Activated CD4-positive, CD25-positive, alpha-beta regulatory T cell treated with anti-CD3 and anti-CD28 coated beads, Interleukin-2, amount 50 U/mL, for 16 hours (primary cell): Measurements from ENCODE around the gene ZNF91.
"Not testable (repeated sequence)": the region's sequence is repeated elsewhere in the genome, so short reads cannot be mapped to it uniquely, and the experiment has no call there.

Experiments used
- DNase-seq: peaks from one replicate; pipeline ENCODE4 v3.0.0-alpha.2; 2020; ENCODE audit warnings: low read depth, low spot score

Gene ZNF91

DNA sequence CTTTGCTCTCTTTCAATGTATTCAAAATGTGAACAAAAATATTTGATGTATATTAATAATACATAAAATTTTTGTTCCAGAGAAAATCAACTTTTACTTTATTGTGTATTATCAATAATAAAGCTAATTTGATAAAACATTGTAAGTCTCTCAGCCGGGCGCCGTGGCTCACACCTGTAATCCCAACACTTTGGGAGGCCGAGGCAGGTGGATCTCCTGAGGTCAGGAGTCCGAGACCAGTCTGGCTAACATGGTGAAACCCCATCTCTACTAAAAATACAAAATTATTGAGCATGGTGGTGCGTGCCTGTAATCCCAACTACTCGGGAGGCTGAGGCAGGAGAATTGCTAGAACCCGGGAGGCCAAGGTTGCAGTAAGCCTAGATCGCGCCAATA, 449 bp upstream of the ZNF91 start:
- DNase-seq = not testable (repeated sequence)

GRCh38 chr19:23394511-23394910, 760 bp downstream of the ZNF91 start:
- peak; percentile 8 for DNase-seq

DNA sequence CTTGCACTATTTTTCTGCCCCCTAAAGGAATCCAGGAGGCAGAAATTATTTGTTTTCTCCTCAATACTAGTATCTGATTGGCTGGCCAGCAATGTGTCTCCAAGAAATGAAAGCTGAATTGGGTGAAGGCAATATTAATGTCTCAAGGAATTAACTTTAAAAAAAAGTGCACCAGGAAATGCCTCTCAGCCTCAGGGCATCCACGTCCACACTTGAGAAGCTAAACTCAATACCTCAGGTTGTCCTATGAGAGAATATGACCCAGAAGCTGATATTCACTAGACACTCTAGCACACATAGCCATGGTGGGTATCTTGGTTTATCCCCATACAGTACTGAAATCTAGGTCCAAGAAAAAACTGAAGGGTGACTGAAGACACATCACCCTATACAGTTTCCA, 2.1 kb downstream of the ZNF91 start:
- DNase-seq = no peak

DNA sequence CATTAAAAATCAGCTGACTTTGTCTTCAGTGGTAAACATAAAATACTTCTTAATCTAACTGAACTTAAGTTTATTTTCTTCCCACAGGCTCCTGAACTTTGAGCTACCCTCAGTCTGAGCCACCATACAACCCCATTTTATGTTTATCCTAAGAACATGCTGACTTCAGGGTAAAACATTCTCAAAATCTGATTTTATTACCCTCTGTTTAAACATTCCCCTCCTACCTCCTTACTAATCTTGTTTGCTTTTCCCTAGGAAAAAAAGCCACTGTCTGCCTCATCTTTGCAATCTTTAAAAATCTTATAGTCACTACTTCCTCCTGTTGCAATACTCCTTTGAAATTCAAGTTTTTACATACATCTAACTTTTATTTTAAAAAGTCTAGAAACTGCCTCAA, 4.0 kb downstream of the ZNF91 start:
- DNase-seq = no peak

- no peak for DNase-seq
Measured at GRCh38 chr19:23385404-23385803, 9.9 kb downstream of the ZNF91 start.

GRCh38 chr19:23384858-23385257, 10.4 kb downstream of the ZNF91 start:
- no peak for DNase-seq

DNA sequence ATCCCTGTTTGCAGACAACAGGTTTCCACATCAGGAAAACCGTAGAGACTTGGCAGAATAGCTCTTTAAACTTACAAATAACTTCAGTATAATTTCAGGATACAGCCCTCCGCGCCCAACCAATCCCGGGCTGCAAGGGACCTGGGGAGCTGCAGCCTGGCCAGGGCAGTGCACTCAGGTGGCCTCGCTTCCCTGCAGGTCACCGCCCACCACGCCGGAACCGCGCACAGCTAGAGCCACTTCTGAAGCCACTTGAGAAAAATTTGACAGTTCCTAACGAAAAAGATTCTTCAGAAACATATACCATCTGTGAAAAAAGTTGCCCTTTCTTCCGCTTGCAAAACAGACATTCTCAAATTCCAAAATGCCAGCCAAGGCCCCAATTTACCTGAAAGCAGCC, 11.1 kb downstream of the ZNF91 start:
- no peak for DNase-seq

GRCh38 chr19:23382955-23383354, 12.3 kb downstream of the ZNF91 start:
- no peak for DNase-seq

GRCh38 chr19:23381114-23381513, 14.2 kb downstream of the ZNF91 start:
- DNase-seq = no peak

DNA sequence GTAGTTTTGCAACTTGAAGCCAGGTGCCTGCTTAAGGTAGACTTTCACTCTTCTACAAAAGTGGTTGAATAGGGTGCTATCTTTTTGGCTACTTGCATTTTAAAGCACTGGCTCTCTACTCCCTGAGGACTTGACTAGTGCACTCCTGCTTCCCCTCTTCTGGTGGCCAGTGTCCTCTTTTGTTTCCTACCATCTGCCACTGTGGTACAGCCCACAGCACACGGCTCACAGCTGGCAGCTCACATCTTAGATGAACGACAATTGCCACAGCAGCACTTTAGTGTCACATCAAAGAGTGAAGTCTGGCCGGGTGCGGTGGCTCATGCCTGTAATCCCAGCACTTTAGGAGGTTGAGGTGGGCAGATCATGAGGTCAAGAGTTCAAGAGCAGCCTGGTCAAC, 15.6 kb downstream of the ZNF91 start:
- not testable (repeated sequence) for DNase-seq

GRCh38 chr19:23378948-23379347, 16.3 kb downstream of the ZNF91 start:
- DNase-seq = no peak

GRCh38 chr19:23377276-23377675, 18.0 kb downstream of the ZNF91 start:
- DNase-seq = no peak

DNA sequence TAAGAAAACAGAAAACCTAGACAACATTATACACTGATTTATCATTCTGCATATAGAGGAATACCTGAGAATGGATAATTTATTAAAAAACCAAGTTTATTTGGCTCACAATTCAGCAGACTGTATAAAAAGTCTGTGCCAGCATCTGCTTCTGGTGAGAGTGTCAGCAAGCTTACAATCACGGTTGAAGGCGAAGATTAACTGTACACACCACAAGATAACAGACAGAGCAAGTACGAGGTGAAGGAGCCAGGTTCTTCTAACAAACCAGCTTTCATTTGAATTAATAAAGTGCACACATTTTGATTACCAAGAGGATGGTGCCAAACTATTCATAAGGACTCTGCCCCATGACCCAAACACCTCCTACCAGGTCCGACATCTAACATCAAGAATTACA, 28.8 kb downstream of the ZNF91 start:
- no peak for DNase-seq

GRCh38 chr19:23366031-23366430, 29.2 kb downstream of the ZNF91 start:
- not testable (repeated sequence) for DNase-seq

DNA sequence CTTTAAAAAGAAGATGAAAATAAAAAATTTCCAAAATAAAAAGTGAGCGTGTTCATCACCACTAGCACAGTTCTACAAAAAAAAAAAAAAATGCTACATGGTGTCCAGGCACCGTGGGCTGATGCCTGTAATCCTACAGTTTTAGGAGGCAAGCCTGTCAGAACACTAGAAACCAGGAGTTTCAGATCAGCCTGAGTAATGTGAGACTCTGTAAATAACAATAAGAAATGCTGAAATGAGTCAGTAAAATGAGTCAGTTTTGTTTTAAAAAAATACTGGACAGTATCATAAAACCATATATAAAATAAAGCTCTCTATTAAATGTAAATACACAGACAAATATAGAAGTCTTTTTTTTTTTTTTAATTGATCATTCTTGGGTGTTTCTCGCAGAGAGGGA, 30.0 kb downstream of the ZNF91 start:
- no peak for DNase-seq

GRCh38 chr19:23361843-23362242, 33.4 kb downstream of the ZNF91 start:
- not testable (repeated sequence) for DNase-seq

DNA sequence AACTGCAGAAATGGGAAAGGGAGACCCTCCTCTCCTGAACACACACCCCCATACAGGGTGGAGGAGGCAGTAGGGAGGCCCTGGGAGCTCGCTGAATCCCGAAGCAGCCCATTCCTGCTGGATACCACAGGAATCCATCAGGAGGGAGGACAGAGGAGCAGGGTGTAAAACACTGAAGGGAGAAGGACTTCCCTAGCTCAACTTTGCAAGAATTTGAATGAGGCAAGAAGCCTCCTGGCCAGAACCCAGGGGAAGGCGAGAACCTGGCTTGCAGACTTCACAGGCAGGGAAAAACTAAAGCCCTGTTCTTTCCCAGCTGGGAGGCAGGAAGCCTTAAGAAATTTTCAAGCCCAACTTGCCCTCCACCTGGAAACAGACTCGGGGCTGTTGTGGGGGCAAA, 43.5 kb downstream of the ZNF91 start:
- DNase-seq = no peak

GRCh38 chr19:23346696-23347095, 48.6 kb downstream of the ZNF91 start:
- DNase-seq = no peak

- DNase-seq = no peak
Measured at GRCh38 chr19:23345838-23346237, 49.4 kb downstream of the ZNF91 start.

- no peak for DNase-seq
Measured at GRCh38 chr19:23343434-23344010, 51.7 kb downstream of the ZNF91 start.

DNA sequence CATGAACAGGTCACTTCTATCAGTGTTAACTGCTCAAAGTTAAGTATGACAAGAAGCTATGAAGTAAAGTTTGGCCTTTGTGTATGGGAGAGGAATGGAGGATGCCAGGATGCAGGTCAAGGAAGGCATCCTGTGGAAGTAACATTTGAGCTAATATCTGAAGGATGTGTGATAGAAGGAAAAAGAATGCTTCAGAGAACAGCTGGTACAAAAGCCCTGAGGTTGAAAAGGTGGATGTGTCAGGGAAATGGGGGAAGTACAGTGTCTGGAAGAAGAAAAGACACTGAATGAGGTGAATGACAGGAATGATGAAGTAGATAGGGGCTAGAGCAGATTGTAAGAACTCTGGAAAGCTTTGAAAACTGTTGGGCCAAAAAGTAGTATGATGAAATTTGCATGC, 67.1 kb downstream of the ZNF91 start:
- DNase-seq = no peak

- DNase-seq = no peak
Measured at GRCh38 chr19:23321953-23322549, 73.2 kb downstream of the ZNF91 start.

DNA sequence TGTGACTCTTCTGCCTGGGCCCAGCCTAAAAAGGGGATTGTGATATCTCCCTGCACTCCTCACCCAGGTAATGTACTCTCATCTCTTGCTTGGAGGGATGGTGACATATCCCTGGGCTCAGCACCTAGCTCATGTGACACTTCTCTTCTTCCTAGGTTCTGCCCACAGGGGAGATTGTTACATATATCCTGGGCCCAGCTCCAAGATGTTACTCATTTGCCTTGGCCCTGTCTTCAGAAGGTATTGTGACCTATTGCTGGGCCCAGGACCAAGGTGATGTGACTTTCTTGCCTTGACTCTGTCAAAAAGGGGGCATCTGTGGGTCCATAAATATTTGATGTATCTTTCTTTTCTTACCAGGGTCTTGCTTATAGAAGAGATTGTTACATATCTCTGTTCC, 73.9 kb downstream of the ZNF91 start:
- not testable (repeated sequence) for DNase-seq

DNA sequence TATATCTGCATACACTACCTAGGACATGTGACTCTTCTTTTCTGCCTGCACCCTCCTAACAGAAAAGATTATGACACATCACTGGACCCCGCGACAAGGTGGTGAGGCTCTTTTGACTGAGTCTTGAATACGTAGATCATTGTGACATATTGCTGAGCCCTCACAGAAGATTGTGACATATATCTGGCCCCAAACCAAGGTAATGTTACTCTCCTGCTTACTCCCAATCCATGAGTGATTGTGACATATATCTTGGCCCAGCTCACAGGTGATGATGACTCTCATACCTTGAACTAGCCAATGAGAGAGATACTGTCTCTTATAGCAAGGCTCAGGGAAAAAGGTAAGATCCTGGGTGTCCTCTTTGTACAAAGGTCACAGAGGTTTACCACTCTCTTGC, 75.7 kb downstream of the ZNF91 start:
- not testable (repeated sequence) for DNase-seq
